ENCODE data around the gene PIP4K2A.

DNA sequence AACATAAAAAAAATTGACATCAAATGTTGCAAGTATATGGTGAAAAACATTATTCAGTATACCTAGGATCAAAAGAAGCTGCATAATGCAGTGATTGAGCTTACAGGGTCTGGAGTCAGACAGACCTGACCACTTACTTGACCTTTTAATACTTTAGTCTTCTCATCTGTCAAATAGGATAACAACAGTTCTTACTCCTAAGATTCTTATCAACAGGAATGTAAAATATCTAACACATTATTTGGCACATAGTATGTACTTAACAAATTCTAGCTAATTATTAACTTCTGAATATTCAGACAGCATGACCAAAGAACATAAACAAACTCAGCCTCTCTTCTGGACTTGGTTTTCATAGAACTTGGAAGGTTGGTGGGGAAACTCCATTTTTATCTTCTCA lies 45.6 kb upstream of the PIP4K2A start:
- no peak for TF ChIP-seq ZFP30 (CRISPR knock-in tag; IDR thresholded peaks at IDR 0.05)
- TF ChIP-seq, protein P1, sequence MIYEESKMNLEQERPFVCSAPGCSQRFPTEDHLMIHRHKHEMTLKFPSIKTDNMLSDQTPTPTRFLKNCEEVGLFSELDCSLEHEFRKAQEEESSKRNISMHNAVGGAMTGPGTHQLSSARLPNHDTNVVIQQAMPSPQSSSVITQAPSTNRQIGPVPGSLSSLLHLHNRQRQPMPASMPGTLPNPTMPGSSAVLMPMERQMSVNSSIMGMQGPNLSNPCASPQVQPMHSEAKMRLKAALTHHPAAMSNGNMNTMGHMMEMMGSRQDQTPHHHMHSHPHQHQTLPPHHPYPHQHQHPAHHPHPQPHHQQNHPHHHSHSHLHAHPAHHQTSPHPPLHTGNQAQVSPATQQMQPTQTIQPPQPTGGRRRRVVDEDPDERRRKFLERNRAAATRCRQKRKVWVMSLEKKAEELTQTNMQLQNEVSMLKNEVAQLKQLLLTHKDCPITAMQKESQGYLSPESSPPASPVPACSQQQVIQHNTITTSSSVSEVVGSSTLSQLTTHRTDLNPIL (CRISPR knock-in tag; IDR thresholded peaks at IDR 0.05; ENCODE audit: low read depth): no peak
- TF ChIP-seq, protein P2, sequence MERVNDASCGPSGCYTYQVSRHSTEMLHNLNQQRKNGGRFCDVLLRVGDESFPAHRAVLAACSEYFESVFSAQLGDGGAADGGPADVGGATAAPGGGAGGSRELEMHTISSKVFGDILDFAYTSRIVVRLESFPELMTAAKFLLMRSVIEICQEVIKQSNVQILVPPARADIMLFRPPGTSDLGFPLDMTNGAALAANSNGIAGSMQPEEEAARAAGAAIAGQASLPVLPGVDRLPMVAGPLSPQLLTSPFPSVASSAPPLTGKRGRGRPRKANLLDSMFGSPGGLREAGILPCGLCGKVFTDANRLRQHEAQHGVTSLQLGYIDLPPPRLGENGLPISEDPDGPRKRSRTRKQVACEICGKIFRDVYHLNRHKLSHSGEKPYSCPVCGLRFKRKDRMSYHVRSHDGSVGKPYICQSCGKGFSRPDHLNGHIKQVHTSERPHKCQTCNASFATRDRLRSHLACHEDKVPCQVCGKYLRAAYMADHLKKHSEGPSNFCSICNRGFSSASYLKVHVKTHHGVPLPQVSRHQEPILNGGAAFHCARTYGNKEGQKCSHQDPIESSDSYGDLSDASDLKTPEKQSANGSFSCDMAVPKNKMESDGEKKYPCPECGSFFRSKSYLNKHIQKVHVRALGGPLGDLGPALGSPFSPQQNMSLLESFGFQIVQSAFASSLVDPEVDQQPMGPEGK (CRISPR knock-in tag; IDR thresholded peaks at IDR 0.05; ENCODE audit: borderline replicate concordance): no peak
- TF ChIP-seq RARB (CRISPR knock-in tag; IDR thresholded peaks at IDR 0.05): no peak
- no peak for TF ChIP-seq ZNF565 (CRISPR knock-in tag; conservative IDR thresholded peaks at IDR 0.05; ENCODE audit: low read depth)
- TF ChIP-seq GLIS3 (CRISPR knock-in tag; IDR thresholded peaks at IDR 0.05): no peak
- TF ChIP-seq, protein P3, sequence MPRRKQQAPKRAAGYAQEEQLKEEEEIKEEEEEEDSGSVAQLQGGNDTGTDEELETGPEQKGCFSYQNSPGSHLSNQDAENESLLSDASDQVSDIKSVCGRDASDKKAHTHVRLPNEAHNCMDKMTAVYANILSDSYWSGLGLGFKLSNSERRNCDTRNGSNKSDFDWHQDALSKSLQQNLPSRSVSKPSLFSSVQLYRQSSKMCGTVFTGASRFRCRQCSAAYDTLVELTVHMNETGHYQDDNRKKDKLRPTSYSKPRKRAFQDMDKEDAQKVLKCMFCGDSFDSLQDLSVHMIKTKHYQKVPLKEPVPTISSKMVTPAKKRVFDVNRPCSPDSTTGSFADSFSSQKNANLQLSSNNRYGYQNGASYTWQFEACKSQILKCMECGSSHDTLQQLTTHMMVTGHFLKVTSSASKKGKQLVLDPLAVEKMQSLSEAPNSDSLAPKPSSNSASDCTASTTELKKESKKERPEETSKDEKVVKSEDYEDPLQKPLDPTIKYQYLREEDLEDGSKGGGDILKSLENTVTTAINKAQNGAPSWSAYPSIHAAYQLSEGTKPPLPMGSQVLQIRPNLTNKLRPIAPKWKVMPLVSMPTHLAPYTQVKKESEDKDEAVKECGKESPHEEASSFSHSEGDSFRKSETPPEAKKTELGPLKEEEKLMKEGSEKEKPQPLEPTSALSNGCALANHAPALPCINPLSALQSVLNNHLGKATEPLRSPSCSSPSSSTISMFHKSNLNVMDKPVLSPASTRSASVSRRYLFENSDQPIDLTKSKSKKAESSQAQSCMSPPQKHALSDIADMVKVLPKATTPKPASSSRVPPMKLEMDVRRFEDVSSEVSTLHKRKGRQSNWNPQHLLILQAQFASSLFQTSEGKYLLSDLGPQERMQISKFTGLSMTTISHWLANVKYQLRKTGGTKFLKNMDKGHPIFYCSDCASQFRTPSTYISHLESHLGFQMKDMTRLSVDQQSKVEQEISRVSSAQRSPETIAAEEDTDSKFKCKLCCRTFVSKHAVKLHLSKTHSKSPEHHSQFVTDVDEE (CRISPR knock-in tag; IDR thresholded peaks at IDR 0.05): no peak
- TF ChIP-seq ZFP3 (CRISPR knock-in tag; IDR thresholded peaks at IDR 0.05): no peak
- TF ChIP-seq, protein P4, sequence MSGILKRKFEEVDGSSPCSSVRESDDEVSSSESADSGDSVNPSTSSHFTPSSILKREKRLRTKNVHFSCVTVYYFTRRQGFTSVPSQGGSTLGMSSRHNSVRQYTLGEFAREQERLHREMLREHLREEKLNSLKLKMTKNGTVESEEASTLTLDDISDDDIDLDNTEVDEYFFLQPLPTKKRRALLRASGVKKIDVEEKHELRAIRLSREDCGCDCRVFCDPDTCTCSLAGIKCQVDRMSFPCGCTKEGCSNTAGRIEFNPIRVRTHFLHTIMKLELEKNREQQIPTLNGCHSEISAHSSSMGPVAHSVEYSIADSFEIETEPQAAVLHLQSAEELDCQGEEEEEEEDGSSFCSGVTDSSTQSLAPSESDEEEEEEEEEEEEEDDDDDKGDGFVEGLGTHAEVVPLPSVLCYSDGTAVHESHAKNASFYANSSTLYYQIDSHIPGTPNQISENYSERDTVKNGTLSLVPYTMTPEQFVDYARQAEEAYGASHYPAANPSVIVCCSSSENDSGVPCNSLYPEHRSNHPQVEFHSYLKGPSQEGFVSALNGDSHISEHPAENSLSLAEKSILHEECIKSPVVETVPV (CRISPR knock-in tag; IDR thresholded peaks at IDR 0.05): no peak
- TF ChIP-seq TCF4 (CRISPR knock-in tag; IDR thresholded peaks at IDR 0.05; ENCODE audit: borderline replicate concordance): no peak

Data from SK-N-SH treated with all-trans-retinoic acid at 6 μM for 48 hours (cell line).